Stimulated activated CD8-positive, alpha-beta memory T cell treated with anti-CD3 and anti-CD28 coated beads, Interleukin-12 subunit alpha, Interleukin-12 subunit beta, amount 100 ng/mL, for 24 hours (primary cell): Measurements from ENCODE around the gene SNRPD2.
A peak's percentile ranks its signal among the peaks of the same experiment; 100 is the strongest.

ENCODE experiments used
- DNase-seq: peaks from one replicate; pipeline ENCODE4 v3.0.0-alpha.2; 2020; ENCODE audit errors: extremely low read depth

Gene SNRPD2

GRCh38 chr19:45657520-45658167, 34.1 kb downstream of the SNRPD2 start:
- no peak for DNase-seq

GRCh38 chr19:45655073-45655472, 36.7 kb downstream of the SNRPD2 start:
- DNase-seq = no peak

- no peak for DNase-seq
Measured at GRCh38 chr19:45653634-45654033, 38.1 kb downstream of the SNRPD2 start.

- no peak for DNase-seq
Measured at GRCh38 chr19:45650722-45651121, 41.0 kb downstream of the SNRPD2 start.

- DNase-seq = no peak
Measured at GRCh38 chr19:45646345-45646698, 45.4 kb downstream of the SNRPD2 start.

- no peak for DNase-seq
Measured at GRCh38 chr19:45645631-45646344, 46.0 kb downstream of the SNRPD2 start.

- no peak for DNase-seq
Measured at GRCh38 chr19:45645068-45645630, 46.6 kb downstream of the SNRPD2 start.

- DNase-seq = no peak
Measured at GRCh38 chr19:45643927-45644771, 47.6 kb downstream of the SNRPD2 start.

- DNase-seq = peak; percentile 78
Measured at GRCh38 chr19:45643024-45643926, 48.5 kb downstream of the SNRPD2 start.

GRCh38 chr19:45641274-45642105, 50.3 kb downstream of the SNRPD2 start:
- peak; percentile 64 for DNase-seq

- DNase-seq = no peak
Measured at GRCh38 chr19:45640849-45641273, 50.9 kb downstream of the SNRPD2 start.

GRCh38 chr19:45638930-45639729, 52.6 kb downstream of the SNRPD2 start, which contains the start of gene EML2:
Gene EML2, minus strand, starts transcription at chr19:45639397. Its CDS starts 21 bp downstream, at chr19:45639376.
- no peak for DNase-seq

- DNase-seq = no peak
Measured at GRCh38 chr19:45637890-45638667, 53.7 kb downstream of the SNRPD2 start.
